Endodermal cell (in vitro differentiated cells): ENCODE data around the gene CALML5. TPM values are rescaled to one million over a fixed set of nuclear protein-coding genes. Genes with fewer than 3 reads are reported as not detected.

Experiments used
- DNase-seq: peaks from one replicate; pipeline ENCODE4 v3.0.0-alpha.2; 2017
- H3K27ac ChIP-seq: 2 replicates; pipeline ENCODE4 v1.5.1; 2013; ENCODE audit warnings: mild to moderate bottlenecking, low read depth, low read length, moderate library complexity
- H3K27me3 ChIP-seq: 2 replicates; pipeline ENCODE4 v1.6.1; 2013; ENCODE audit warnings: mild to moderate bottlenecking, low read length, moderate library complexity; ENCODE audit not compliant: insufficient read depth, control insufficient read depth, poor library complexity, severe bottlenecking
- H3K36me3 ChIP-seq: 2 replicates; pipeline ENCODE4 v1.7.0; 2013; ENCODE audit warnings: mild to moderate bottlenecking, low read length, moderate library complexity; ENCODE audit not compliant: control insufficient read depth, insufficient read depth
- H3K4me1 ChIP-seq: one replicate; pipeline ENCODE4 v1.7.0; 2013; ENCODE audit warnings: low read length; ENCODE audit not compliant: control insufficient read depth, insufficient read depth
- H3K4me3 ChIP-seq: 2 replicates; pipeline ENCODE4 v1.5.1; 2013; ENCODE audit warnings: mild to moderate bottlenecking, low read length, moderate library complexity
- H3K9ac ChIP-seq: 2 replicates; pipeline ENCODE4 v1.6.1; 2013; ENCODE audit warnings: mild to moderate bottlenecking, low read length, moderate library complexity; ENCODE audit not compliant: poor library complexity, severe bottlenecking; ENCODE audit errors: extremely low read depth
- H3K9me3 ChIP-seq: 2 replicates; pipeline ENCODE4 v1.6.1; 2013; ENCODE audit warnings: mild to moderate bottlenecking, low read length, moderate library complexity; ENCODE audit not compliant: control insufficient read depth
- H3K27ac Mint-ChIP-seq: 2 replicates; pipeline ENCODE4 v1.8.0; 2020; ENCODE audit warnings: mixed read lengths
- H3K27me3 Mint-ChIP-seq: 2 replicates; pipeline ENCODE4 v1.8.0; 2021; ENCODE audit warnings: mild to moderate bottlenecking, mixed read lengths; ENCODE audit not compliant: insufficient read depth
- H3K36me3 Mint-ChIP-seq: 2 replicates; pipeline ENCODE4 v1.8.0; 2020; ENCODE audit warnings: low read depth, mixed read lengths
- H3K4me1 Mint-ChIP-seq: 2 replicates; pipeline ENCODE4 v1.8.0; 2020; ENCODE audit warnings: mixed read lengths
- H3K4me3 Mint-ChIP-seq: 2 replicates; pipeline ENCODE4 v1.8.0; 2020; ENCODE audit warnings: mild to moderate bottlenecking, moderate library complexity, mixed read lengths
- H3K9me3 Mint-ChIP-seq: 2 replicates; pipeline ENCODE4 v1.8.0; 2020; ENCODE audit warnings: mild to moderate bottlenecking, mixed read lengths
- CTCF ChIP-seq: fragments of 200-600 bp; sonication (generic); conservative IDR thresholded peaks from 2 replicates; pipeline ENCODE4 v1.5.0; 2021; ENCODE audit warnings: antibody characterized with exemption, mild to moderate bottlenecking
- WGBS, 2 experiments: methylation state at CpG; one replicate each; pipeline versions ENCODE4 v1.1.5 to v1.1.7; 2013; ENCODE audit warnings: missing lambda C conversion rate in 2 of 2, mixed read lengths in 1 of 2; ENCODE audit not compliant: insufficient coverage in 1 of 2, insufficient read length in 1 of 2; 5-methylcytosine and 5-hydroxymethylcytosine counted together
- total RNA-seq, 2 donors: library from RNA; stranded (reverse); fragmentation: NEBNext Ultra II Directional in 1 of 2; extraction: Animal tissue kit (Norgen Biotek cat#: 25700) in 1 of 2; gene quantifications; 2 replicates in 1 of 2; 3 replicates in 1 of 2; pipeline ENCODE4 v1.2.1, GENCODE V29; 2021

CALML5 gene
- total RNA-seq, 2 donors from 2014 or later, result not detected

- Histone ChIP-seq H3K4me1 (no peaks in the 10 kb centered on the region), H3K36me3 (no peaks in the 10 kb centered on the region), H3K9me3 (no peaks in the 10 kb centered on the region), H3K27me3 (no peaks in the 10 kb centered on the region), H3K9ac (no peak overlapping the region), H3K27ac (no peak overlapping the region), H3K4me3 (no peak overlapping the region)
- Mint-ChIP-seq H3K4me3 (no peak overlapping the region), H3K36me3 (no peaks in the 10 kb centered on the region), H3K27ac (no peak overlapping the region), H3K4me1 (peaks cover 3% of the 10 kb centered on the region), H3K9me3 (no peaks in the 10 kb centered on the region), H3K27me3 (peaks cover 7% of the 10 kb centered on the region)
- no peak for DNase-seq
- WGBS, 2 experiments, result 93 to 97% methylated on average over 6 to 7 of the region's 7 CpGs
- no peak for TF ChIP-seq CTCF
Measured at GRCh38 chr10:5500162-5500670, 846 bp upstream of the CALML5 start.

- no peaks in the 10 kb centered on the region for H3K9me3 ChIP-seq
- peaks cover 7% of the 10 kb centered on the region for H3K27me3 Mint-ChIP-seq
- no peak overlapping the region for H3K27ac Mint-ChIP-seq
- no peaks in the 10 kb centered on the region for H3K27me3 ChIP-seq
- no peaks in the 10 kb centered on the region for H3K36me3 ChIP-seq
- H3K4me3 ChIP-seq, result no peak overlapping the region
- peaks cover 7% of the 10 kb centered on the region for H3K4me1 Mint-ChIP-seq
- no peaks in the 10 kb centered on the region for H3K36me3 Mint-ChIP-seq
- no peak overlapping the region for H3K9ac ChIP-seq
- 92 to 94% methylated on average over 52 to 61 of the region's 61 CpGs for WGBS, 2 experiments
- no peak for TF ChIP-seq CTCF
- no peaks in the 10 kb centered on the region for H3K4me1 ChIP-seq
- H3K27ac ChIP-seq, result no peak overlapping the region
- DNase-seq, result no peak
- no peaks in the 10 kb centered on the region for H3K9me3 Mint-ChIP-seq
- no peak overlapping the region for H3K4me3 Mint-ChIP-seq
Measured at GRCh38 chr10:5498791-5499492, 428 bp downstream of the CALML5 start.

- Histone ChIP-seq H3K4me1 (peaks cover 3% of the 10 kb centered on the region), H3K9ac (no peak overlapping the region), H3K36me3 (no peaks in the 10 kb centered on the region), H3K9me3 (no peaks in the 10 kb centered on the region), H3K27ac (no peak overlapping the region), H3K4me3 (no peak overlapping the region), H3K27me3 (no peaks in the 10 kb centered on the region)
- H3K4me3 Mint-ChIP-seq, result no peak overlapping the region
- 80 to 95% methylated on average over 1 to 19 of the region's 19 CpGs for WGBS, 2 experiments
- no peak overlapping the region for H3K27ac Mint-ChIP-seq
- peaks cover 12% of the 10 kb centered on the region for H3K4me1 Mint-ChIP-seq
- DNase-seq, result no peak
- no peaks in the 10 kb centered on the region for H3K9me3 Mint-ChIP-seq
- peaks cover 7% of the 10 kb centered on the region for H3K27me3 Mint-ChIP-seq
- no peak for TF ChIP-seq CTCF
- no peaks in the 10 kb centered on the region for H3K36me3 Mint-ChIP-seq
Measured at GRCh38 chr10:5497948-5498730, 1.2 kb downstream of the CALML5 start.
